Astrocyte of the spinal cord (primary cell): ENCODE measurements around the gene PPARG.

Experiments used
- DNase-seq: peaks from one replicate; pipeline ENCODE4 v3.0.0; 2011; ENCODE audit warnings: low read depth, low spot score
- H3K4me3 ChIP-seq: 2 replicates; pipeline ENCODE4 v1.5.1; 2011; ENCODE audit warnings: low read depth, mild to moderate bottlenecking, low read length, moderate library complexity
- CTCF ChIP-seq: IDR thresholded peaks from 2 replicates; pipeline ENCODE4 v1.5.1; 2012; ENCODE audit warnings: low read depth, mild to moderate bottlenecking, low read length, inconsistent platforms
- in situ Hi-C: cut with HindIII; loops from 2 replicates; pipeline ENCODE4 v1.10.0; 2017; ENCODE audit warnings: low sequenced_read_pairs

Gene PPARG

GRCh38 chr3:12369029-12369428, 80.2 kb downstream of the PPARG start:
- no peak for TF ChIP-seq CTCF
- in situ Hi-C loops = no loop called here
- DNase-seq = no peak
- no peak overlapping the region for H3K4me3 ChIP-seq

- no peak overlapping the region for H3K4me3 ChIP-seq
- TF ChIP-seq CTCF = no peak
- in situ Hi-C loops = no loop called here
- DNase-seq = no peak
Measured at GRCh38 chr3:12369598-12369997, 80.7 kb downstream of the PPARG start.

GRCh38 chr3:12370758-12371157, 81.9 kb downstream of the PPARG start:
- DNase-seq = peak; percentile 31
- H3K4me3 ChIP-seq = no peak overlapping the region
- no peak for TF ChIP-seq CTCF
- in situ Hi-C loops = no loop called here

- TF ChIP-seq CTCF = no peak
- in situ Hi-C loops = no loop called here
- H3K4me3 ChIP-seq = no peak overlapping the region
- DNase-seq = peak; percentile 64
Measured at GRCh38 chr3:12371525-12372140, 82.8 kb downstream of the PPARG start.

GRCh38 chr3:12372741-12373280, 83.9 kb downstream of the PPARG start:
- no peak overlapping the region for H3K4me3 ChIP-seq
- no peak for DNase-seq
- no peak for TF ChIP-seq CTCF
- in situ Hi-C loops = no loop called here

GRCh38 chr3:12375572-12375971, 86.7 kb downstream of the PPARG start:
- DNase-seq = no peak
- no peak for TF ChIP-seq CTCF
- in situ Hi-C loops = no loop called here
- no peak overlapping the region for H3K4me3 ChIP-seq
